ENCODE measurements around the gene ZFYVE19. TPM values are rescaled to one million over a fixed set of nuclear protein-coding genes. Genes with fewer than 3 reads are reported as not detected.

ZFYVE19 gene
- total RNA-seq, 1 experiment from 2014 or later = 32.6 TPM

- H3K27ac ChIP-seq = peak overlapping the region; percentile 100
- ChIA-PET CTCF (interaction anchor here (1.0 kb wide), 1 partner anchor 31 kb away, joined by 6 read pairs; no protein-coding TSS in a partner anchor), POLR2A (ENCODE audit: unreplicated experiment) (interaction anchor here (0.6 kb wide), 3 partner anchors 31 to 1099 kb away, joined by 3 to 7 read pairs (median 4); no protein-coding TSS in a partner anchor)
- peak overlapping the region; percentile 69 for H3K4me2 ChIP-seq
- no peaks in the 10 kb centered on the region for H4K20me1 ChIP-seq (ENCODE audit: insufficient read depth)
- no peaks in the 10 kb centered on the region for H3K79me2 ChIP-seq (ENCODE audit: low read depth)
- TF ChIP-seq CTCF (conservative IDR thresholded peaks at IDR 0.05) (no peak), EZH2 (IDR thresholded peaks at IDR 0.05; ENCODE audit: low read depth) (no peak)
- H3K4me3 ChIP-seq = peak overlapping the region; percentile 22; the same call in 1 of the 2 replicates
- no peaks in the 10 kb centered on the region for H3K9me3 ChIP-seq (ENCODE audit: insufficient read depth, low read depth)
- H3K9me2 ChIP-seq (ENCODE audit: insufficient read depth) = no peaks in the 10 kb centered on the region
- intact Hi-C loops (cut with micrococcal nuclease; ENCODE audit: unreplicated experiment) = loop anchor here (1.0 kb wide), 2 partner anchors 20 to 39 kb away; no protein-coding TSS in a partner anchor
- H3K4me1 ChIP-seq (replicated peaks; ENCODE audit: insufficient read depth) = peaks cover 47% of the 10 kb centered on the region
- DNase-seq = no peak
- peaks cover 44% of the 10 kb centered on the region for H3F3A ChIP-seq (ENCODE audit: insufficient read depth, low read depth)
- H3K27me3 ChIP-seq (ENCODE audit: insufficient read depth, low read depth) = no peaks in the 10 kb centered on the region
- BruUV-seq (replicated peaks) = no TSS peak
- no peaks in the 10 kb centered on the region for H3K36me3 ChIP-seq (ENCODE audit: low read depth)
- no peak overlapping the region for H2AFZ ChIP-seq
Observed at GRCh38 chr15:40826423-40827075, 19.7 kb downstream of the ZFYVE19 start.

GRCh38 chr15:40828447-40829036, 21.7 kb downstream of the ZFYVE19 start, which contains the start of gene PPP1R14D:
TSS of gene PPP1R14D (minus strand) at chr15:40828708. CDS start at chr15:40828641, 67 bp downstream.
- H3K9me2 ChIP-seq (ENCODE audit: insufficient read depth) = no peaks in the 10 kb centered on the region
- no peaks in the 10 kb centered on the region for H3K36me3 ChIP-seq (ENCODE audit: low read depth)
- peaks cover 41% of the 10 kb centered on the region for H3F3A ChIP-seq (ENCODE audit: insufficient read depth, low read depth)
- 0 out of 2 replicates have a peak within 1 kb of the TSS, but pooled peaks have one; percentile 69 for H3K4me2 ChIP-seq
- no peak within 1 kb of the TSS for H2AFZ ChIP-seq
- H3K79me2 ChIP-seq (ENCODE audit: low read depth) = no peaks in the 10 kb centered on the region
- TF ChIP-seq CTCF (conservative IDR thresholded peaks at IDR 0.05) (no peak), EZH2 (IDR thresholded peaks at IDR 0.05; ENCODE audit: low read depth) (no peak)
- BruUV-seq (replicated peaks) = no TSS peak
- H3K27ac ChIP-seq = peak within 1 kb of the TSS; percentile 100; the same call in 1 of the 2 replicates
- H4K20me1 ChIP-seq (ENCODE audit: insufficient read depth) = no peaks in the 10 kb centered on the region
- H3K4me1 ChIP-seq (replicated peaks; ENCODE audit: insufficient read depth) = peaks cover 42% of the 10 kb centered on the region
- intact Hi-C loops (cut with micrococcal nuclease; ENCODE audit: unreplicated experiment) = no loop called here
- no peaks in the 10 kb centered on the region for H3K9me3 ChIP-seq (ENCODE audit: insufficient read depth, low read depth)
- no peak within 1 kb of the TSS for H3K4me3 ChIP-seq
- ChIA-PET CTCF (interaction anchor here (0.5 to 1.6 kb wide), 2 partner anchors 16 to 23 kb away, joined by 3 to 11 read pairs; no protein-coding TSS in a partner anchor), POLR2A (ENCODE audit: unreplicated experiment) (interaction anchor here (0.6 kb wide), 1 partner anchor 15 kb away, joined by 3 read pairs; no protein-coding TSS in a partner anchor)
- no peaks in the 10 kb centered on the region for H3K27me3 ChIP-seq (ENCODE audit: insufficient read depth, low read depth)
- DNase-seq = no peak

- CTCF ChIA-PET = interaction anchor here (1.6 kb wide), 1 partner anchor 15 kb away, joined by 3 read pairs; no protein-coding TSS in a partner anchor
- Histone ChIP-seq H3K27me3 (ENCODE audit: insufficient read depth, low read depth) (no peaks in the 10 kb centered on the region), H2AFZ (no peak overlapping the region), H3F3A (ENCODE audit: insufficient read depth, low read depth) (peaks cover 36% of the 10 kb centered on the region), H3K79me2 (ENCODE audit: low read depth) (no peaks in the 10 kb centered on the region), H3K27ac (no peak overlapping the region), H4K20me1 (ENCODE audit: insufficient read depth) (no peaks in the 10 kb centered on the region), H3K4me1 (replicated peaks; ENCODE audit: insufficient read depth) (peaks cover 36% of the 10 kb centered on the region), H3K4me2 (no peak overlapping the region), H3K9me3 (ENCODE audit: insufficient read depth, low read depth) (no peaks in the 10 kb centered on the region), H3K9me2 (ENCODE audit: insufficient read depth) (no peaks in the 10 kb centered on the region), H3K4me3 (no peak overlapping the region), H3K36me3 (ENCODE audit: low read depth) (no peaks in the 10 kb centered on the region)
- TF ChIP-seq CTCF (conservative IDR thresholded peaks at IDR 0.05) = no peak
- TF ChIP-seq EZH2 (IDR thresholded peaks at IDR 0.05; ENCODE audit: low read depth) = no peak
- DNase-seq = no peak
- intact Hi-C loops (cut with micrococcal nuclease; ENCODE audit: unreplicated experiment) = no loop called here
- POLR2A ChIA-PET (ENCODE audit: unreplicated experiment) = no interaction called here
- no TSS peak for BruUV-seq (replicated peaks)
Observed at GRCh38 chr15:40829115-40829514, 22.2 kb downstream of the ZFYVE19 start.
